Chondrocyte (in vitro differentiated cells): ENCODE results near the gene FYCO1. TPM values are rescaled to one million over a fixed set of nuclear protein-coding genes. Genes with fewer than 3 reads are reported as not detected.

Experiments used
- DNase-seq: peaks from one replicate; pipeline ENCODE4 v3.0.0; 2021; ENCODE audit warnings: mixed read lengths, low spot score
- H3K27ac Mint-ChIP-seq: one replicate; pipeline ENCODE4 v1.8.0; 2021; ENCODE audit warnings: mild to moderate bottlenecking, moderate library complexity, mixed read lengths; ENCODE audit not compliant: unreplicated experiment
- H3K27me3 Mint-ChIP-seq: 2 replicates; pipeline ENCODE4 v1.8.0; 2021; ENCODE audit warnings: low read depth, mixed read lengths
- H3K36me3 Mint-ChIP-seq: 2 replicates; pipeline ENCODE4 v1.8.0; 2021; ENCODE audit warnings: low read depth, mixed read lengths
- H3K4me1 Mint-ChIP-seq: 2 replicates; pipeline ENCODE4 v1.8.0; 2021; ENCODE audit warnings: low read depth, mild to moderate bottlenecking, mixed read lengths
- H3K4me3 Mint-ChIP-seq: one replicate; pipeline ENCODE4 v1.8.0; 2021; ENCODE audit warnings: mild to moderate bottlenecking, moderate library complexity, mixed read lengths; ENCODE audit not compliant: unreplicated experiment
- H3K9me3 Mint-ChIP-seq: 2 replicates; pipeline ENCODE4 v1.8.0; 2021; ENCODE audit warnings: low read depth, mixed read lengths
- total RNA-seq: library from RNA; stranded (reverse); gene quantifications from 3 replicates; pipeline ENCODE4 v1.2.1, GENCODE V29; 2021
- TF ChIP-seq, protein P1 (sequence below): fragments of 200-600 bp; sonication (generic); IDR thresholded peaks from 2 replicates; pipeline ENCODE4 v1.5.0; 2021; ENCODE audit warnings: antibody characterized with exemption, mild to moderate bottlenecking, moderate library complexity

The FYCO1 gene
- total RNA-seq, 1 donor from 2014 or later: 31.6 TPM

- H3K36me3 Mint-ChIP-seq: peaks cover 19% of the 10 kb centered on the region
- H3K4me3 Mint-ChIP-seq: no peak overlapping the region
- TF ChIP-seq, protein P1, sequence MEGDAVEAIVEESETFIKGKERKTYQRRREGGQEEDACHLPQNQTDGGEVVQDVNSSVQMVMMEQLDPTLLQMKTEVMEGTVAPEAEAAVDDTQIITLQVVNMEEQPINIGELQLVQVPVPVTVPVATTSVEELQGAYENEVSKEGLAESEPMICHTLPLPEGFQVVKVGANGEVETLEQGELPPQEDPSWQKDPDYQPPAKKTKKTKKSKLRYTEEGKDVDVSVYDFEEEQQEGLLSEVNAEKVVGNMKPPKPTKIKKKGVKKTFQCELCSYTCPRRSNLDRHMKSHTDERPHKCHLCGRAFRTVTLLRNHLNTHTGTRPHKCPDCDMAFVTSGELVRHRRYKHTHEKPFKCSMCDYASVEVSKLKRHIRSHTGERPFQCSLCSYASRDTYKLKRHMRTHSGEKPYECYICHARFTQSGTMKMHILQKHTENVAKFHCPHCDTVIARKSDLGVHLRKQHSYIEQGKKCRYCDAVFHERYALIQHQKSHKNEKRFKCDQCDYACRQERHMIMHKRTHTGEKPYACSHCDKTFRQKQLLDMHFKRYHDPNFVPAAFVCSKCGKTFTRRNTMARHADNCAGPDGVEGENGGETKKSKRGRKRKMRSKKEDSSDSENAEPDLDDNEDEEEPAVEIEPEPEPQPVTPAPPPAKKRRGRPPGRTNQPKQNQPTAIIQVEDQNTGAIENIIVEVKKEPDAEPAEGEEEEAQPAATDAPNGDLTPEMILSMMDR: no peak
- H3K4me1 Mint-ChIP-seq: peaks cover 26% of the 10 kb centered on the region
- DNase-seq: no peak
- no peaks in the 10 kb centered on the region for H3K27me3 Mint-ChIP-seq
- no peaks in the 10 kb centered on the region for H3K9me3 Mint-ChIP-seq
- H3K27ac Mint-ChIP-seq: no peak overlapping the region
Observed at GRCh38 chr3:45969953-45970352, 25.7 kb downstream of the FYCO1 start.

GRCh38 chr3:45969116-45969515 lies 26.5 kb downstream of the FYCO1 start:
- TF ChIP-seq, protein P1: no peak
- Mint-ChIP-seq H3K36me3 (peaks cover 21% of the 10 kb centered on the region), H3K9me3 (no peaks in the 10 kb centered on the region), H3K27ac (no peak overlapping the region), H3K4me3 (no peak overlapping the region), H3K27me3 (no peaks in the 10 kb centered on the region), H3K4me1 (peaks cover 26% of the 10 kb centered on the region)
- DNase-seq: no peak

DNA sequence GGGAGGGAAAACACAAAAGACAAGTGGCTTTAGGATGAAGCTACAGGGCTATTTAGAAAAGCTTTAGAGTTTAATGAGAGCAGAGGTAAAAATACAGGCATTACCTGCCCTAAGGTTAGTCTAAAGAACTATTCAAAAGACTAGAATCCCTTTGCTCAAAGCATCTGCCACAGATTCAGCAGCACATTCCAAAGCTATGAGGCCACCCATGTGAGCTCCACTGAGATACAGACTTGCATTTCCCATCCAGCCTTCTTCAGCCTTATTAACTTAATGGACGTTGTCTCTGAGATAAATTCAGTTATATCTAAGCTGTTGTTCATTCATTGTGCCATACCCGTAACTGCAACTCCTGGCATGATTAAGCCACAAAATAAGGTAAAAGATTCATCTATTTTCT lies 26.9 kb downstream of the FYCO1 start:
- Mint-ChIP-seq H3K36me3 (peaks cover 25% of the 10 kb centered on the region), H3K4me3 (no peak overlapping the region), H3K27me3 (no peaks in the 10 kb centered on the region), H3K4me1 (peaks cover 26% of the 10 kb centered on the region), H3K9me3 (no peaks in the 10 kb centered on the region), H3K27ac (no peak overlapping the region)
- TF ChIP-seq, protein P1: no peak
- DNase-seq: no peak

DNA sequence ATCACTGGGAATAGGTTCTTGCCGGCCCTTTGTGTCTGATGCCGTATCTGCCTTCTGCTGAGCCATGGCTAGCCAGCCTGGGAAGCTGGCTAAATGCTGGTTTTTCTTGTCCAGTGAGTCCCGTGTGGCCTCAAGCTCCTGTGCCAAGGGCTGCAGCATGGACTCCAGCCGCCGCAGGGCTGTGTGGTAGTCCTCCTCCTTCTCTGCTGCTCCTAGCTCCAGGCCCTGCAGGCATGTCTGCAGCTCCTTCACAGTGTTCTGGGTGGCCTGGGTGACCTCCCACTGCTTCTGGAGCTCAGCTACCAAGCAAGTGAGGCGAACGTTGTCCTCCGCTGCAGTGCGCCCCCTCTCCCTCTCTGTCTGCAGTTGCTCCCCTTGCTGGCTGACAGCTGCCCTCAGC lies 27.5 kb downstream of the FYCO1 start:
- Mint-ChIP-seq H3K36me3 (peaks cover 28% of the 10 kb centered on the region), H3K4me3 (no peak overlapping the region), H3K9me3 (no peaks in the 10 kb centered on the region)

DNA sequence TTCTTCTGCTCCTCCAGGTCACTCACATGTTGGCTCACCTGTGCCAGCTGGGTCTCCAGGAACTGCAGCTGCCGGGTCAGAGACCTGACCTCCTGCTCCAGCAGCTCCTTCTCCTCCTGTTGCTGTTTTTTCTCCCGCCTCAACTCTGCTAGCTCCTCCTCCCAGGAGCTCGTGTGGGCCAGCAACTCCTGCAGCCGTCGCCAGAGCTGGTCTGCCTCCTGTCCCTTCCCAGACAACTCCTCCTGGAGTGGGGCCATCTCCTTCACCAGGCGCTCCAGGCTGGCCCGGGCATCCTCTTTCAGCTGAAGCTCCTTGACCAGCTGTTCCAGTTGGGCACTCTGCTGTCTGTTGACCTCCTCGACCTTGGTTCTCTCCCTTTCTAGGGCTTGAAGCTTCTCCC lies 27.9 kb downstream of the FYCO1 start:
- peaks cover 32% of the 10 kb centered on the region for H3K36me3 Mint-ChIP-seq
- no peak for DNase-seq
- no peak overlapping the region for H3K27ac Mint-ChIP-seq
- H3K4me1 Mint-ChIP-seq: peaks cover 20% of the 10 kb centered on the region
- no peak overlapping the region for H3K4me3 Mint-ChIP-seq
- TF ChIP-seq, protein P1: no peak
- no peaks in the 10 kb centered on the region for H3K9me3 Mint-ChIP-seq
- no peaks in the 10 kb centered on the region for H3K27me3 Mint-ChIP-seq

More for the DNA sequence above, 27.5 kb downstream of the FYCO1 start:
- no peak overlapping the region for H3K27ac Mint-ChIP-seq
- TF ChIP-seq, protein P1: no peak
- DNase-seq: no peak
- H3K4me1 Mint-ChIP-seq: peaks cover 24% of the 10 kb centered on the region
- no peaks in the 10 kb centered on the region for H3K27me3 Mint-ChIP-seq
